ENCODE data around the gene SPON1.

- TF ChIP-seq, protein P1, sequence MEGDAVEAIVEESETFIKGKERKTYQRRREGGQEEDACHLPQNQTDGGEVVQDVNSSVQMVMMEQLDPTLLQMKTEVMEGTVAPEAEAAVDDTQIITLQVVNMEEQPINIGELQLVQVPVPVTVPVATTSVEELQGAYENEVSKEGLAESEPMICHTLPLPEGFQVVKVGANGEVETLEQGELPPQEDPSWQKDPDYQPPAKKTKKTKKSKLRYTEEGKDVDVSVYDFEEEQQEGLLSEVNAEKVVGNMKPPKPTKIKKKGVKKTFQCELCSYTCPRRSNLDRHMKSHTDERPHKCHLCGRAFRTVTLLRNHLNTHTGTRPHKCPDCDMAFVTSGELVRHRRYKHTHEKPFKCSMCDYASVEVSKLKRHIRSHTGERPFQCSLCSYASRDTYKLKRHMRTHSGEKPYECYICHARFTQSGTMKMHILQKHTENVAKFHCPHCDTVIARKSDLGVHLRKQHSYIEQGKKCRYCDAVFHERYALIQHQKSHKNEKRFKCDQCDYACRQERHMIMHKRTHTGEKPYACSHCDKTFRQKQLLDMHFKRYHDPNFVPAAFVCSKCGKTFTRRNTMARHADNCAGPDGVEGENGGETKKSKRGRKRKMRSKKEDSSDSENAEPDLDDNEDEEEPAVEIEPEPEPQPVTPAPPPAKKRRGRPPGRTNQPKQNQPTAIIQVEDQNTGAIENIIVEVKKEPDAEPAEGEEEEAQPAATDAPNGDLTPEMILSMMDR (IDR thresholded peaks at IDR 0.05; ENCODE audit: low read length): no peak
- TF ChIP-seq EZH2 (optimal IDR thresholded peaks at IDR 0.05; ENCODE audit: low read depth, low read length): no peak
Observed at GRCh38 chr11:13942971-13943381, 19.5 kb upstream of the SPON1 start.
